Ishikawa (cell line): ENCODE measurements around the gene TP73.

ENCODE experiments used
- CEBPB ChIP-seq: IDR thresholded peaks from 2 replicates; pipeline ENCODE4 v1.6.1; 2012
- CREB1 ChIP-seq: IDR thresholded peaks from 2 replicates; pipeline ENCODE4 v1.6.1; 2012; ENCODE audit warnings: low read depth
- EGR1 ChIP-seq: IDR thresholded peaks from 2 replicates; pipeline ENCODE4 v1.6.1; 2012
- EP300 ChIP-seq: IDR thresholded peaks from 2 replicates; pipeline ENCODE4 v1.6.1; 2012; ENCODE audit warnings: borderline replicate concordance
- FOXM1 ChIP-seq: IDR thresholded peaks from 2 replicates; pipeline ENCODE4 v1.6.1; 2012; ENCODE audit warnings: low read depth, borderline replicate concordance
- MAX ChIP-seq: IDR thresholded peaks from 2 replicates; pipeline ENCODE4 v1.6.1; 2012
- NFIC ChIP-seq: IDR thresholded peaks from 2 replicates; pipeline ENCODE4 v1.6.1; 2012
- RAD21 ChIP-seq: IDR thresholded peaks from 2 replicates; pipeline ENCODE4 v1.6.1; 2012; ENCODE audit warnings: low read depth
- REST ChIP-seq: IDR thresholded peaks from 2 replicates; pipeline ENCODE4 v1.6.1; 2012; ENCODE audit warnings: low read depth, mild to moderate bottlenecking
- TAF1 ChIP-seq: IDR thresholded peaks from 2 replicates; pipeline ENCODE4 v1.6.1; 2012; ENCODE audit warnings: low read depth, mild to moderate bottlenecking
- TCF12 ChIP-seq: IDR thresholded peaks from 2 replicates; pipeline ENCODE4 v1.6.1; 2012; ENCODE audit warnings: low read depth
- TEAD4 ChIP-seq: IDR thresholded peaks from 2 replicates; pipeline ENCODE4 v1.6.1; 2012
- USF1 ChIP-seq: IDR thresholded peaks from 2 replicates; pipeline ENCODE4 v1.6.1; 2012
- YY1 ChIP-seq: IDR thresholded peaks from 2 replicates; pipeline ENCODE4 v1.6.1; 2012; ENCODE audit warnings: low read depth
- ZBTB7A ChIP-seq: IDR thresholded peaks from 2 replicates; pipeline ENCODE4 v1.6.1; 2012; ENCODE audit warnings: low read depth

TP73 gene

GRCh38 chr1:3638027-3638426 is 14.3 kb upstream of the TP73 start:
- no peak for TF ChIP-seq NFIC
- TF ChIP-seq MAX, result no peak
- no peak for TF ChIP-seq RAD21
- no peak for TF ChIP-seq TEAD4
- TF ChIP-seq REST, result no peak
- no peak for TF ChIP-seq CREB1
- TF ChIP-seq TAF1, result no peak
- no peak for TF ChIP-seq CEBPB
- TF ChIP-seq ZBTB7A, result no peak
- TF ChIP-seq EP300, result no peak
- no peak for TF ChIP-seq YY1
- no peak for TF ChIP-seq FOXM1
- TF ChIP-seq EGR1, result no peak
- TF ChIP-seq TCF12, result no peak
- TF ChIP-seq USF1, result no peak

GRCh38 chr1:3638676-3639075 is 13.6 kb upstream of the TP73 start:
- TF ChIP-seq NFIC (no peak), REST (no peak), TCF12 (no peak), EP300 (no peak), TEAD4 (no peak), TAF1 (no peak), FOXM1 (no peak), CEBPB (no peak), USF1 (no peak), ZBTB7A (no peak), MAX (no peak)

- no peak for TF ChIP-seq CREB1
- TF ChIP-seq TEAD4, result no peak
- TF ChIP-seq YY1, result no peak
- TF ChIP-seq MAX, result no peak
- TF ChIP-seq CEBPB, result no peak
- no peak for TF ChIP-seq REST
- no peak for TF ChIP-seq FOXM1
- TF ChIP-seq ZBTB7A, result no peak
Observed at GRCh38 chr1:3639397-3639911, 12.9 kb upstream of the TP73 start.

GRCh38 chr1:3640121-3640837 is 12.0 kb upstream of the TP73 start:
- TF ChIP-seq CREB1 (no peak), NFIC (no peak), EP300 (no peak), CEBPB (no peak), MAX (no peak), ZBTB7A (no peak), RAD21 (no peak), TEAD4 (no peak), REST (no peak), YY1 (no peak), TAF1 (no peak), TCF12 (no peak), USF1 (no peak), FOXM1 (no peak)
